SK-MEL-5 (cell line): ENCODE data around the gene MAN1A1. TPM values are rescaled to one million over a fixed set of nuclear protein-coding genes. Genes with fewer than 3 reads are reported as not detected.

Source experiments
- DNase-seq: peaks from one replicate; pipeline ENCODE4 v3.0.0-alpha.2; 2016; ENCODE audit warnings: low read depth, low spot score
- in situ Hi-C: cut with HindIII; loops from 2 replicates; pipeline ENCODE4 v1.10.0; 2016; ENCODE audit warnings: low sequenced_read_pairs, high pct_unique_total_duplicates, low pct_unique_long_range_greater_than_20kb
- total RNA-seq: library from RNA; depleted of rRNA; stranded (reverse); fragments of >200 nt; shearing (Covaris generic); gene quantifications from 2 replicates; pipeline ENCODE4 v1.2.3, GENCODE V29; 2014

MAN1A1 gene
- total RNA-seq, 1 experiment from 2014 or later, result 1.3 TPM

- in situ Hi-C loops, result no loop called here
- no peak for DNase-seq
Measured at GRCh38 chr6:119201480-119201879, 148.1 kb downstream of the MAN1A1 start.

- DNase-seq, result no peak
- in situ Hi-C loops, result no loop called here
Measured at GRCh38 chr6:119200512-119201175, 148.9 kb downstream of the MAN1A1 start.

DNA sequence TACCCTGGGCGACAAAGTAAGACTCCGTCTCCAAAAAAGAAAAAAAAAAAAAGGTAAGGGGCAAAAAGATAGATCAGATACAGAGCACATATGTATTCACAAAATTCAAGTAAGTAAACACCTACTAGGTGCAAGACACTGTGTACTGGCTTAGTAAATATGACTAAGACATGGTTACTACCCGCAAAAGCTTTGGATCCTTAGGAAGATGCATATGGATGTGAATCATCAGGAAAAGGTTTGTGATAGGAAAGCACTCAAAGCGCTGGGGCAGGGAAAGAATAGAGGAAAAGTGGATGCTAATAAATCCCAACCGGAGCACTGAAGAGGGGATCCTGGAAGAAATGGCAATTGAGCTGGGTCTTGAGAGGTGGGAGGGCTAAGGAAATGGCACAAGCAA lies 152.3 kb downstream of the MAN1A1 start:
- in situ Hi-C loops, result no loop called here
- no peak for DNase-seq

GRCh38 chr6:119196715-119197114 lies 152.8 kb downstream of the MAN1A1 start:
- no peak for DNase-seq
- in situ Hi-C loops, result no loop called here

DNA sequence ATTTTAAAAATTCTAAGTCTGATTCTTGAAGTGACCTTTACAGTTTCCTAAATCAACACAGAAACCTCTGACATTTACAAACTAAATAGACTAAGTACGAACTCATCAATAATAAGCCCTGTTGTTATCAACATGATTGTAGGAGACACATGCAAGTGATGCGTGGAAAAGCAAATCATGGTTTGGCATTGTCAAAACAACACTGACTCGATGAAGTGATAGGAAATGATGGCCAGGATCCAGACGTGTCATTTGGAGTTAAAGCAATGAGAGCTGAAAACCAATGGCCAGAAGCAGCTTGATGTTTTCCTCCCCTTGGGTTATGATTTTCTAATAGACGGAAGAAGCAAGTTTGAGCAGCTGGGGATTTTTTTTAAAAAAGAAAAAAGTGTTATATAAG lies 153.7 kb downstream of the MAN1A1 start:
- in situ Hi-C loops, result no loop called here
- no peak for DNase-seq

- in situ Hi-C loops, result no loop called here
Measured at GRCh38 chr6:119195204-119195603, 154.4 kb downstream of the MAN1A1 start.

GRCh38 chr6:119193707-119194106 lies 155.9 kb downstream of the MAN1A1 start:
- DNase-seq, result no peak

More at GRCh38 chr6:119195204-119195603, 154.4 kb downstream of the MAN1A1 start:
- DNase-seq, result no peak

DNA sequence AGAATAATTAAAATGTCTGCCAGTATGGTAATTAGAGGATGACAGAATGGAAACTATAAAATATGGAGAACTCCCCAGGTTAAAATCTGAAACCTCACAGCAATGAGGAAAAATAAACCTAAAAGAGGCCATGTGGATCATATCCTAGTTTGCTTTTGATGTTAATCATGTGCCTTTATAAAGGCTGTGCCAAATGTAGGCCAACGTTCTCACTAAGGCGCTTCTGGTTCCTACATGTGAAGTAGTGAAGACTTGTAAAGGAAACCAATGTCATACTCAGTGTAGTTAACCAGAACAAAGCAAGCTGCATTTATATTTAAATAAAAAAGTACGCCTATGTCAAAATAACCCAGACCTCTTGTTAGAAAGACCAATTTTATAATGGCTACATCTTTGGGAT lies 157.4 kb downstream of the MAN1A1 start:
- in situ Hi-C loops, result no loop called here

More at GRCh38 chr6:119193707-119194106, 155.9 kb downstream of the MAN1A1 start:
- in situ Hi-C loops, result no loop called here

DNA sequence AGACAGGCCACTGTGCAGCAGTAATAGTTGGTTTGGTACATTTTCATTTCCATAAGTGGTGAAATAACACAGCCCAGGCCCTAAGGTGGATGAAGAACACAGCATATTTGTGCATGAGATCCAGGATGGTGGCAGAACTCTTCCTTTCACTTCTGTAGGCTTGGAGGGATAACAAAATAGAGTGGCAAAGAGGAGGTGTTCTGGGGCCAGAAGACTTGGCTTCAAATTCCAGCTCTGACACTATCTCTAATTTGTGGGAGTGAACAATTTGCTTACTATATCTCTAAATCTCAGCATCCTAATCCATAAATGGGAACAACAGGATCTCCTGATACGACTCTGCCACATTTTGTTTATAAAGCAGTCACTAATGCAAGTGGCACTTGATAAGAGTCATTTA lies 159.4 kb downstream of the MAN1A1 start:
- in situ Hi-C loops, result no loop called here
- DNase-seq, result no peak

More for the DNA sequence above, 157.4 kb downstream of the MAN1A1 start:
- DNase-seq, result no peak

DNA sequence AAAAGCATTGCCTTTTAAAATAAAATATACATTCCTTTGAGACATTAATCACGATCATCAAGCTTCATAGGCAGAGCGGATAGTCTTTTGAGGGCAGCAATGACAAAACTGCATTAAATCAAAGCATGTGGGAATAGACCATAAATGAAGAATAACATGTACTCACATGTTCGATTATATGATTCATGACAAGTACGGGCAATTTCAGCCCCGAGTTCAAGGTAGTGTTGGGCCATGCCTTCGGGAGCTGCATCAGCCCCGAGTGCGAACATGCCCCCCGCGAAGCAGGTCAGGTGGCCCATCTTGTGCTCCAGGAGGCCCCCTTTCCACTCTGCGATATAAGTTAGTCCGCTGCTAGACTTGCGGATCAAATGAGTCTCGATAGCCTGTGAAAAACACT lies 160.1 kb downstream of the MAN1A1 start:
- in situ Hi-C loops, result no loop called here
- no peak for DNase-seq

GRCh38 chr6:119187596-119187995 lies 162.0 kb downstream of the MAN1A1 start:
- in situ Hi-C loops, result no loop called here

DNA sequence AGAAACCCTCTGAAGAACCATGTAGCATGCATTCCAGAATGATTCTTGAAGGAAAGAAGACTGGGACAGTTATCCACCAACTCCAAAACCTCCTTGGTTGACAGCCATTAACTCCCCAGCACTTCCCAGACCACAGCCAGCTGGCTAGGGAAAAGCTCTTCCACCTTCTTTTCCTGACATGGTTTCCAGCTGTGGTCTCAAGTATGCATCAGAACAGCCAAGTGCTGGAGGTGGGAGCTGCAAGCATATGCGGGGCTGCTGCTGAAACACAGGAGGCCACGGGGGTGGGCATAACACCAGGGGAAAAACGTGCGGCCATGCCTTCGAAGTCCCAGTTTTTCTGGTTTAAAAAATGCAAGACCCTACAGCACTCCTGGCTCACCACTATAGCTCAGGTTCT lies 163.1 kb downstream of the MAN1A1 start:
- DNase-seq, result no peak
- in situ Hi-C loops, result no loop called here

More at GRCh38 chr6:119187596-119187995, 162.0 kb downstream of the MAN1A1 start:
- DNase-seq, result no peak

GRCh38 chr6:119184008-119184648 lies 165.4 kb downstream of the MAN1A1 start:
- DNase-seq, result no peak
- in situ Hi-C loops, result no loop called here

DNA sequence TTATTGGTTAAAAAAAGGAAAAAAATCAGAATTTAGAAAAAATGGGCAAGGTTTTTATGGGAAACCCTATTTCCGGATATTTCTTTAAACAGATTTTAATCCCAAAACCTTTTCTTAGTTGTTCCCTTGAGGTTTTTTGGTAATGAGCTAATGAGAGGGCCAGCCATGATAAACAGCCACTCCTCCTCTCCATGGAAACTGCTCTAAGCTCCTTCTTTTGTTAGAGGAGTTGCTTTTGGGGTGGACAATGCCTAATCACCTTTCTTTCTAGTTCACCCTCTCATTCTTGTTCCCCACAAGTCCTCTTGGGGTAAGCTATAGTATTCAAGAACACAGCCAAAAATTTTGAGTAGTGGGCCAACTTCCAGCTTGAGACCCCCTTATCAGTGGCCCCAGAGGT lies 166.1 kb downstream of the MAN1A1 start:
- no peak for DNase-seq
- in situ Hi-C loops, result no loop called here

DNA sequence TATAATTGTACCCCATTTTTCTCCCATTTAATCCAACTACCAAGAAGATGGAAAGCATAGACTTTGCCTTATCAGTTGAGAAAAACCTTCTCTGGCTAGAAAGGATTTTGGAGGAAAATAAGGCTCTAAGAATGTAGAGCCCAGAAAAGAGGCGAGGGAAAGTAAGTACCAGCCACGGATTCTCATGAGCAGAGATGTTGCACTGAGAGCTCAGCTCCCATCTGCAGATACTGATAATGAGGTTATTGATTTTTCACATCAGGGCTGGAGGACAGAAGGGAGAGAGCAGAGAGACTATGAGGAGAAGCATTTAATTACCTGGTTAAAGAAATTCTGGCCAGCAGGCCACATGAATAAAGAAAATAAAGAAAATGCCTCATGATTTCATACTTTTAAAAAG lies 166.7 kb downstream of the MAN1A1 start:
- no peak for DNase-seq
- in situ Hi-C loops, result no loop called here

DNA sequence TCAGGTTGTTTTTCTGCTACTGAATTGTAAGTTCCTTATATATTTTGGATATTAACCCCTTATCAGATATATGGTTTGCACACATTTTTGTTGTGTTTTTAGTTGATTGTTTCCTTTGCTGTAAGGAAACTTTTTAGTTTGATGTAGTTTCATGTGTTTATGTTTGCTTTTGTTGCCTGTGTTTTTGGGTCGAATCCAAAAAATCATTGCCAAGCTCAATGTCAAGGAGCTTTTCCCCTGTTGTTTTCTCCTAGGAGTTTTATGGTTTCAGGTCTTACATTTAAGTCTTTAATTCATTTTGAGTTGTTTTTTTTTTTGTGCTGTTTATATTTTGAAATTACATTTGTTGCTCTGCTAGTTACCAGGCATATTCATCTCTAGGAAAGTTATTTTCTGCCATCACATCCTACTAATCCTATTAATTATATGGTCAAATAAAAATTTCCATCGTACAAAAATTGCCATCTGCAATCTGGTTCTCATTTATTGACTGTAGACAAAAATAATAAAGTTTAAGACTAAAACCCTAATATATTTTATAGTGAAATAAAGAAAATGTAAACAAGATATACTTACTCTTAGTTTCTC lies 167.3 kb downstream of the MAN1A1 start:
- DNase-seq, result no peak
- in situ Hi-C loops, result no loop called here

- DNase-seq, result no peak
- in situ Hi-C loops, result no loop called here
Measured at GRCh38 chr6:119181046-119181445, 168.5 kb downstream of the MAN1A1 start.

DNA sequence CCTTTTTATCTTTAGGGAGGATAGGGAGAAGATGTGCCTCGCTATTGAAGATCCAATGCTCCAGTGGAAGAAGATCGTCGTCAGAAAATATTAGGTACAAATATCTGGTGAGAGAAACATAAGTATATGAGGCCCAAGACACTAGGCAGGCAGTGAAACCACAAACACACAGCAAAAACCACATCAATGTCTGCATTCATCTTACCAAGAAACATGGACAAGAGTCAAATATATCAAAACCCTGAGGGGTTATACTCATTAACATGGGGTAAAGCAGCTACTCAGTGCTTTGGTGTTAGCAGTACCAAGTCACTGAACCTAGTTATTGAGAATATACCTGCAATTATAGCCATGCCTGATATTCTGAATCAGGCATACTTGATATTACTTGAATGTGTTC lies 169.7 kb downstream of the MAN1A1 start:
- peak; percentile 23 for DNase-seq
- in situ Hi-C loops, result no loop called here

DNA sequence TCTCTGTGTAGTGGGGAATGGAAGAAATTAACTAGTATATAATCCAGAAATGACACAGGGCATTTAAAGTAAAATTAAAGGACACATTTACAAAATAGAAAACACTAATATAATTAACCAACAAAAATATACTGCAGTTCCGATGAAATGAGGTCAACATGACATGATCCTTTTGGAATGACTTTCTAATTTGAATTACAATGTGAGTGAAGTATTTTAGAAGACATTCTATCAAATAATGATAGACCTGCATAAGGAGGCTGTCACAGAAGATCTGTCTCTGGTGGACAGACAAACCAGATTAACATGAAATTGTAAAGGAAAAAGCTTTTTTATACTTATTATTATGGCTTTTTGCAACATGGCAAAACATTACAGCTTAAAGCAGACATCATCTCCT lies 170.5 kb downstream of the MAN1A1 start:
- in situ Hi-C loops, result no loop called here
- no peak for DNase-seq
